ENCODE measurements around the gene ZKSCAN1.
A peak's percentile ranks its signal among the peaks of the same experiment; 100 is the strongest.

Gene ZKSCAN1

GRCh38 chr7:100015232-100016214 lies at the start of gene ZKSCAN1:
Gene ZKSCAN1 (plus strand): TSS chr7:100015596. CDS start chr7:100023507, 7,911 bp downstream.
- TF ChIP-seq USF1 (IDR thresholded peaks at IDR 0.05) = 0 out of 2 replicates have a peak, but pooled peaks have one; percentile 8
- no peak for TF ChIP-seq TEAD4 (IDR thresholded peaks at IDR 0.05)
- no peak for TF ChIP-seq CEBPB (IDR thresholded peaks at IDR 0.05)
- no peak for TF ChIP-seq EP300 (IDR thresholded peaks at IDR 0.05; ENCODE audit: borderline replicate concordance)
- no peak for TF ChIP-seq NFIC (IDR thresholded peaks at IDR 0.05)
- peak; percentile 48; the same call in 1 of the 2 replicates for TF ChIP-seq TCF12 (IDR thresholded peaks at IDR 0.05; ENCODE audit: low read depth)
- TF ChIP-seq ZBTB7A (IDR thresholded peaks at IDR 0.05; ENCODE audit: low read depth) = no peak
- no peak for TF ChIP-seq YY1 (IDR thresholded peaks at IDR 0.05; ENCODE audit: low read depth)
- TF ChIP-seq CREB1 (IDR thresholded peaks at IDR 0.05; ENCODE audit: low read depth) = peak; percentile 85
- peak; percentile 80 for TF ChIP-seq MAX (IDR thresholded peaks at IDR 0.05)
- no peak for TF ChIP-seq FOXM1 (IDR thresholded peaks at IDR 0.05; ENCODE audit: borderline replicate concordance, low read depth)
- no peak for TF ChIP-seq EGR1 (IDR thresholded peaks at IDR 0.05)
- TF ChIP-seq REST (IDR thresholded peaks at IDR 0.05; ENCODE audit: low read depth) = no peak
- peak; percentile 96 for TF ChIP-seq TAF1 (IDR thresholded peaks at IDR 0.05; ENCODE audit: low read depth)
- TF ChIP-seq RAD21 (IDR thresholded peaks at IDR 0.05; ENCODE audit: low read depth) = no peak

GRCh38 chr7:99969298-99969697 lies 46.1 kb upstream of the ZKSCAN1 start:
- TF ChIP-seq TEAD4 (IDR thresholded peaks at IDR 0.05) (no peak), FOXM1 (IDR thresholded peaks at IDR 0.05; ENCODE audit: borderline replicate concordance, low read depth) (no peak), YY1 (IDR thresholded peaks at IDR 0.05; ENCODE audit: low read depth) (no peak), EGR1 (IDR thresholded peaks at IDR 0.05) (no peak), NFIC (IDR thresholded peaks at IDR 0.05) (no peak), EP300 (IDR thresholded peaks at IDR 0.05; ENCODE audit: borderline replicate concordance) (no peak), RAD21 (IDR thresholded peaks at IDR 0.05; ENCODE audit: low read depth) (no peak), MAX (IDR thresholded peaks at IDR 0.05) (no peak), USF1 (IDR thresholded peaks at IDR 0.05) (no peak), REST (IDR thresholded peaks at IDR 0.05; ENCODE audit: low read depth) (no peak), ZBTB7A (IDR thresholded peaks at IDR 0.05; ENCODE audit: low read depth) (no peak), CEBPB (IDR thresholded peaks at IDR 0.05) (no peak), TCF12 (IDR thresholded peaks at IDR 0.05; ENCODE audit: low read depth) (no peak), TAF1 (IDR thresholded peaks at IDR 0.05; ENCODE audit: low read depth) (no peak), CREB1 (IDR thresholded peaks at IDR 0.05; ENCODE audit: low read depth) (no peak)

GRCh38 chr7:99971242-99971641 lies 44.2 kb upstream of the ZKSCAN1 start:
- no peak for TF ChIP-seq NFIC (IDR thresholded peaks at IDR 0.05)

- no peak for TF ChIP-seq TEAD4 (IDR thresholded peaks at IDR 0.05)
- no peak for TF ChIP-seq NFIC (IDR thresholded peaks at IDR 0.05)
- TF ChIP-seq EP300 (IDR thresholded peaks at IDR 0.05; ENCODE audit: borderline replicate concordance) = no peak
- TF ChIP-seq EGR1 (IDR thresholded peaks at IDR 0.05) = no peak
- no peak for TF ChIP-seq FOXM1 (IDR thresholded peaks at IDR 0.05; ENCODE audit: borderline replicate concordance, low read depth)
- TF ChIP-seq YY1 (IDR thresholded peaks at IDR 0.05; ENCODE audit: low read depth) = no peak
- no peak for TF ChIP-seq CEBPB (IDR thresholded peaks at IDR 0.05)
- TF ChIP-seq MAX (IDR thresholded peaks at IDR 0.05) = no peak
- TF ChIP-seq ZBTB7A (IDR thresholded peaks at IDR 0.05; ENCODE audit: low read depth) = no peak
- TF ChIP-seq REST (IDR thresholded peaks at IDR 0.05; ENCODE audit: low read depth) = no peak
- TF ChIP-seq RAD21 (IDR thresholded peaks at IDR 0.05; ENCODE audit: low read depth) = no peak
- no peak for TF ChIP-seq TAF1 (IDR thresholded peaks at IDR 0.05; ENCODE audit: low read depth)
- no peak for TF ChIP-seq USF1 (IDR thresholded peaks at IDR 0.05)
- no peak for TF ChIP-seq CREB1 (IDR thresholded peaks at IDR 0.05; ENCODE audit: low read depth)
These were observed 40.7 kb upstream of the ZKSCAN1 start for GRCh38 chr7:99974681-99975080.

Data from Ishikawa (cell line).